DOHH2 (cell line): ENCODE measurements around the gene SETD1A.

Experiments
- H3F3A ChIP-seq: fragments of 200-600 bp; sonication (generic), shearing (Covaris generic); 2 replicates; pipeline ENCODE4 v1.6.0; 2016; ENCODE audit warnings: antibody characterized with exemption, mild to moderate bottlenecking; ENCODE audit not compliant: control insufficient read depth, insufficient read depth
- H3K27ac ChIP-seq: fragments of 200-600 bp; sonication (generic); 2 replicates; pipeline ENCODE4 v1.5.1; 2014; ENCODE audit warnings: low read depth, mild to moderate bottlenecking, low read length, moderate library complexity
- H3K27me3 ChIP-seq: fragments of 200-600 bp; sonication (generic); 2 replicates; pipeline ENCODE4 v1.6.1; 2014; ENCODE audit warnings: mild to moderate bottlenecking, low read length, mixed read lengths; ENCODE audit not compliant: control insufficient read depth
- H3K36me3 ChIP-seq: fragments of 200-600 bp; sonication (generic); 2 replicates; pipeline ENCODE4 v1.6.1; 2014; ENCODE audit warnings: mild to moderate bottlenecking, low read length, moderate library complexity, mixed read lengths; ENCODE audit not compliant: control insufficient read depth
- H3K4me1 ChIP-seq: fragments of 200-600 bp; sonication (generic); 2 replicates; pipeline ENCODE4 v1.6.1; 2014; ENCODE audit warnings: mild to moderate bottlenecking, low read length, mixed read lengths; ENCODE audit not compliant: control insufficient read depth
- H3K4me2 ChIP-seq: fragments of 200-600 bp; sonication (generic); 2 replicates; pipeline ENCODE4 v1.6.0; 2014; ENCODE audit warnings: mild to moderate bottlenecking, low read length, moderate library complexity
- H3K4me3 ChIP-seq: fragments of 200-600 bp; sonication (generic); 2 replicates; pipeline ENCODE4 v1.5.1; 2014; ENCODE audit warnings: mild to moderate bottlenecking, low read length, mixed read lengths
- H3K79me2 ChIP-seq: fragments of 200-600 bp; sonication (generic); 2 replicates; pipeline ENCODE4 v1.6.1; 2014; ENCODE audit warnings: mild to moderate bottlenecking, low read length, mixed read lengths; ENCODE audit not compliant: control insufficient read depth
- H3K9me2 ChIP-seq: fragments of 200-600 bp; sonication (generic); replicated peaks from 2 replicates; pipeline ENCODE4 v1.6.1; 2014; ENCODE audit warnings: mild to moderate bottlenecking, low read length, mixed read lengths; ENCODE audit not compliant: control insufficient read depth
- H3K9me3 ChIP-seq: fragments of 200-600 bp; sonication (generic); 2 replicates; pipeline ENCODE4 v1.6.1; 2014; ENCODE audit warnings: antibody characterized with exemption, low read length, mixed read lengths; ENCODE audit not compliant: control insufficient read depth, insufficient read depth
- H4K20me1 ChIP-seq: fragments of 200-600 bp; sonication (generic); 2 replicates; pipeline ENCODE4 v1.6.0; 2014; ENCODE audit warnings: low read depth, mild to moderate bottlenecking, antibody characterized with exemption, low read length, moderate library complexity; ENCODE audit not compliant: control insufficient read depth, insufficient read depth
- CTCF ChIP-seq: fragments of 200-600 bp; sonication (generic); IDR thresholded peaks from one replicate; pipeline ENCODE4 v1.5.1; 2014; ENCODE audit warnings: antibody characterized with exemption, mild to moderate bottlenecking, low read depth, low read length; ENCODE audit not compliant: poor library complexity, severe bottlenecking
- EZH2phosphoT487 ChIP-seq: fragments of 200-600 bp; sonication (generic); IDR thresholded peaks from 2 replicates; pipeline ENCODE4 v1.6.1; 2017; ENCODE audit warnings: borderline replicate concordance, mild to moderate bottlenecking, antibody characterized with exemption, low read length, moderate library complexity, mixed read lengths

Gene SETD1A

GRCh38 chr16:31007684-31008083 lies 50.1 kb downstream of the SETD1A start:
- Histone ChIP-seq H3K27me3 (peaks cover 9% of the 10 kb centered on the region; the same call in 1 of the 2 replicates), H3K79me2 (no peaks in the 10 kb centered on the region), H3K27ac (no peak overlapping the region), H3K9me3 (no peaks in the 10 kb centered on the region), H3K9me2 (no peaks in the 10 kb centered on the region), H3F3A (no peaks in the 10 kb centered on the region), H3K4me2 (no peak overlapping the region), H3K4me1 (no peaks in the 10 kb centered on the region), H3K36me3 (no peaks in the 10 kb centered on the region), H3K4me3 (no peak overlapping the region), H4K20me1 (no peaks in the 10 kb centered on the region)
- TF ChIP-seq EZH2phosphoT487 (no peak), CTCF (no peak)

GRCh38 chr16:31008149-31008548 lies 50.6 kb downstream of the SETD1A start:
- no peak overlapping the region for H3K4me2 ChIP-seq
- H3K36me3 ChIP-seq, result no peaks in the 10 kb centered on the region
- H3K9me3 ChIP-seq, result no peaks in the 10 kb centered on the region
- H3F3A ChIP-seq, result no peaks in the 10 kb centered on the region
- no peaks in the 10 kb centered on the region for H4K20me1 ChIP-seq
- H3K27ac ChIP-seq, result no peak overlapping the region
- H3K27me3 ChIP-seq, result peaks cover 9% of the 10 kb centered on the region; the same call in 1 of the 2 replicates
- no peaks in the 10 kb centered on the region for H3K79me2 ChIP-seq
- TF ChIP-seq EZH2phosphoT487, result no peak
- TF ChIP-seq CTCF, result no peak
- H3K4me3 ChIP-seq, result no peak overlapping the region
- H3K9me2 ChIP-seq, result no peaks in the 10 kb centered on the region
- no peaks in the 10 kb centered on the region for H3K4me1 ChIP-seq

- TF ChIP-seq EZH2phosphoT487, result no peak
- TF ChIP-seq CTCF, result no peak
- no peak overlapping the region for H3K27ac ChIP-seq
These were observed 51.0 kb downstream of the SETD1A start for GRCh38 chr16:31008551-31008950.

GRCh38 chr16:31009120-31009519 lies 51.6 kb downstream of the SETD1A start:
- Histone ChIP-seq H3K9me2 (no peaks in the 10 kb centered on the region), H3K9me3 (no peaks in the 10 kb centered on the region), H3K4me2 (no peak overlapping the region), H4K20me1 (no peaks in the 10 kb centered on the region), H3K4me3 (no peak overlapping the region), H3K4me1 (0 out of 2 replicates have a peak, but pooled peaks cover 3% of the 10 kb centered on the region), H3K27me3 (peaks cover 9% of the 10 kb centered on the region; the same call in 1 of the 2 replicates), H3F3A (no peaks in the 10 kb centered on the region), H3K79me2 (no peaks in the 10 kb centered on the region), H3K36me3 (no peaks in the 10 kb centered on the region), H3K27ac (no peak overlapping the region)
- TF ChIP-seq EZH2phosphoT487 (no peak), CTCF (no peak)

More at GRCh38 chr16:31008551-31008950, 51.0 kb downstream of the SETD1A start:
- no peaks in the 10 kb centered on the region for H3K9me2 ChIP-seq
- no peaks in the 10 kb centered on the region for H3K9me3 ChIP-seq
- no peak overlapping the region for H3K4me2 ChIP-seq
- H3K4me1 ChIP-seq, result 0 out of 2 replicates have a peak, but pooled peaks cover 2% of the 10 kb centered on the region
- H3K27me3 ChIP-seq, result peaks cover 9% of the 10 kb centered on the region; the same call in 1 of the 2 replicates
- H3F3A ChIP-seq, result no peaks in the 10 kb centered on the region
- no peaks in the 10 kb centered on the region for H3K36me3 ChIP-seq
- H4K20me1 ChIP-seq, result no peaks in the 10 kb centered on the region
- H3K79me2 ChIP-seq, result no peaks in the 10 kb centered on the region
- no peak overlapping the region for H3K4me3 ChIP-seq
